Neuronal stem cell (in vitro differentiated cells): Measurements from ENCODE around the gene AMER2. TPM values are rescaled to one million over a fixed set of nuclear protein-coding genes. Genes with fewer than 3 reads are reported as not detected.

Experiments used
- DNase-seq: peaks from one replicate; pipeline ENCODE4 v3.0.0-alpha.2; 2013; ENCODE audit warnings: low spot score
- H2AFZ ChIP-seq: one replicate; pipeline ENCODE4 v1.6.1; 2013; ENCODE audit warnings: mild to moderate bottlenecking, low read length, inconsistent platforms
- H2AK5ac ChIP-seq: 2 replicates; pipeline ENCODE4 v1.6.1; 2013; ENCODE audit warnings: low read depth, mild to moderate bottlenecking, inconsistent platforms, low read length, moderate library complexity, mixed read lengths
- H2BK120ac ChIP-seq: 2 replicates; pipeline ENCODE4 v1.6.1; 2013; ENCODE audit warnings: low read depth, mild to moderate bottlenecking, inconsistent platforms, low read length, moderate library complexity, mixed read lengths
- H2BK12ac ChIP-seq: one replicate; pipeline ENCODE4 v1.6.1; 2013; ENCODE audit warnings: low read length, inconsistent platforms
- H2BK15ac ChIP-seq: 2 replicates; pipeline ENCODE4 v1.6.1; 2013; ENCODE audit warnings: mild to moderate bottlenecking, low read length, inconsistent platforms, mixed read lengths
- H2BK5ac ChIP-seq: one replicate; pipeline ENCODE4 v1.6.1; 2013; ENCODE audit warnings: inconsistent platforms, mild to moderate bottlenecking, low read length, moderate library complexity
- H3K14ac ChIP-seq: one replicate; pipeline ENCODE4 v1.6.1; 2013; ENCODE audit warnings: low read length, inconsistent platforms
- H3K18ac ChIP-seq: 2 replicates; pipeline ENCODE4 v1.6.1; 2013; ENCODE audit warnings: low read length, inconsistent platforms
- H3K23ac ChIP-seq: 2 replicates; pipeline ENCODE4 v1.6.1; 2013; ENCODE audit warnings: low read depth, mild to moderate bottlenecking, mixed read lengths, low read length, inconsistent platforms; ENCODE audit not compliant: poor library complexity
- H3K27ac ChIP-seq: replicated peaks from 3 replicates; pipeline ENCODE4 v1.5.1; 2013; ENCODE audit warnings: low read length, inconsistent platforms
- H3K27me3 ChIP-seq, 3 experiments: 2 replicates each; pipeline ENCODE4 v1.6.1; 2013; ENCODE audit warnings: low read length in 3 of 3, mild to moderate bottlenecking in 2 of 3, inconsistent platforms in 1 of 3, low read depth in 1 of 3, mixed read lengths in 1 of 3, moderate library complexity in 1 of 3; ENCODE audit not compliant: control insufficient read depth in 3 of 3, insufficient read depth in 3 of 3
- H3K36me3 ChIP-seq, 2 donors: replicated peaks in 1 of 2; 2 replicates each; pipeline ENCODE4 v1.6.1; 2013; ENCODE audit warnings: low read length in 2 of 2; ENCODE audit not compliant: control insufficient read depth in 2 of 2, insufficient read depth in 2 of 2
- H3K4ac ChIP-seq: 2 replicates; pipeline ENCODE4 v1.6.1; 2013; ENCODE audit warnings: inconsistent platforms, mild to moderate bottlenecking, low read length, moderate library complexity
- H3K4me1 ChIP-seq, 2 donors: 1 replicate in 1 of 2; 2 replicates in 1 of 2; pipeline ENCODE4 v1.6.1; 2013; ENCODE audit warnings: low read length in 2 of 2, low read depth in 1 of 2; ENCODE audit not compliant: control insufficient read depth in 2 of 2, insufficient read depth in 1 of 2
- H3K4me2 ChIP-seq: one replicate; pipeline ENCODE4 v1.6.1; 2013; ENCODE audit warnings: mild to moderate bottlenecking, low read length, inconsistent platforms; ENCODE audit not compliant: insufficient read depth, poor library complexity, severe bottlenecking
- H3K4me3 ChIP-seq, 2 donors: 2 replicates each; pipeline ENCODE4 v1.5.1; 2013; ENCODE audit warnings: low read length in 2 of 2, mild to moderate bottlenecking in 2 of 2, inconsistent platforms in 1 of 2, moderate library complexity in 1 of 2
- H3K79me1 ChIP-seq: one replicate; pipeline ENCODE4 v1.6.1; 2013; ENCODE audit warnings: low read depth, mild to moderate bottlenecking, inconsistent platforms, low read length, moderate library complexity
- H3K9ac ChIP-seq: one replicate; pipeline ENCODE4 v1.6.1; 2013; ENCODE audit warnings: mild to moderate bottlenecking, low read depth, low read length, inconsistent platforms; ENCODE audit not compliant: poor library complexity
- H3K9me3 ChIP-seq, 2 donors: replicated peaks in 1 of 2; 2 replicates each; pipeline versions ENCODE3 to v1.6.1; 2013; ENCODE audit warnings: low read length in 2 of 2, mild to moderate bottlenecking in 2 of 2, inconsistent platforms in 1 of 2, low read depth in 1 of 2, mixed read lengths in 1 of 2, moderate library complexity in 1 of 2; ENCODE audit not compliant: control insufficient read depth in 2 of 2, insufficient read depth in 1 of 2
- H4K8ac ChIP-seq: one replicate; pipeline ENCODE4 v1.6.1; 2013; ENCODE audit warnings: low read depth, mild to moderate bottlenecking, inconsistent platforms, low read length, moderate library complexity
- H4K91ac ChIP-seq: one replicate; pipeline ENCODE4 v1.6.1; 2013; ENCODE audit warnings: low read length, low read depth, mild to moderate bottlenecking, inconsistent platforms; ENCODE audit not compliant: poor library complexity
- WGBS, 2 donors: extraction: QIAGEN DNeasy Blood & Tissue Kit; methylation state at CpG; one replicate each; pipeline ENCODE4 v1.1.7; 2013; ENCODE audit warnings: missing lambda C conversion rate in 2 of 2, mixed read lengths in 1 of 2; ENCODE audit not compliant: insufficient read length in 2 of 2, insufficient replicate concordance in 1 of 2; ENCODE audit errors: extremely low coverage in 2 of 2; 5-methylcytosine and 5-hydroxymethylcytosine counted together
- polyA plus RNA-seq, 2 experiments: library from polyadenylated mRNA; stranded (reverse); fragments of 200-250 nt; gene quantifications; one replicate each; pipeline ENCODE4 v1.2.3, GENCODE V29; 2013

AMER2 gene, protein sequence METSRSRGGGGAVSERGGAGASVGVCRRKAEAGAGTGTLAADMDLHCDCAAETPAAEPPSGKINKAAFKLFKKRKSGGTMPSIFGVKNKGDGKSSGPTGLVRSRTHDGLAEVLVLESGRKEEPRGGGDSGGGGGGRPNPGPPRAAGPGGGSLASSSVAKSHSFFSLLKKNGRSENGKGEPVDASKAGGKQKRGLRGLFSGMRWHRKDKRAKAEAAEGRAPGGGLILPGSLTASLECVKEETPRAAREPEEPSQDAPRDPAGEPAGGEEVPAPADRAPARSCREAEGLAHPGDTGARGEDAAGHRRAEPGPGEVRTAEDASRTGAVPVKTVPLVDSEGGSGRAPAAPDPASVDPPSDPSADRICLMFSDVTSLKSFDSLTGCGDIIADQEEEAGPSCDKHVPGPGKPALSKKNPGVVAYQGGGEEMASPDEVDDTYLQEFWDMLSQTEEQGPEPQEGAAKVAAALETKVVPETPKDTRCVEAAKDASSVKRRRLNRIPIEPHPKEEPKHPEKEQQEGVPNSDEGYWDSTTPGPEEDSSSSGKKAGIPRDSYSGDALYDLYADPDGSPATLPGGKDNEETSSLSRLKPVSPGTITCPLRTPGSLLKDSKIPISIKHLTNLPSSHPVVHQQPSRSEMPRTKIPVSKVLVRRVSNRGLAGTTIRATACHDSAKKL
- 0.35 TPM for polyA plus RNA-seq (2013, experiment 1 of 2)
- 0.32 TPM for polyA plus RNA-seq (2013, experiment 2 of 2)

DNA sequence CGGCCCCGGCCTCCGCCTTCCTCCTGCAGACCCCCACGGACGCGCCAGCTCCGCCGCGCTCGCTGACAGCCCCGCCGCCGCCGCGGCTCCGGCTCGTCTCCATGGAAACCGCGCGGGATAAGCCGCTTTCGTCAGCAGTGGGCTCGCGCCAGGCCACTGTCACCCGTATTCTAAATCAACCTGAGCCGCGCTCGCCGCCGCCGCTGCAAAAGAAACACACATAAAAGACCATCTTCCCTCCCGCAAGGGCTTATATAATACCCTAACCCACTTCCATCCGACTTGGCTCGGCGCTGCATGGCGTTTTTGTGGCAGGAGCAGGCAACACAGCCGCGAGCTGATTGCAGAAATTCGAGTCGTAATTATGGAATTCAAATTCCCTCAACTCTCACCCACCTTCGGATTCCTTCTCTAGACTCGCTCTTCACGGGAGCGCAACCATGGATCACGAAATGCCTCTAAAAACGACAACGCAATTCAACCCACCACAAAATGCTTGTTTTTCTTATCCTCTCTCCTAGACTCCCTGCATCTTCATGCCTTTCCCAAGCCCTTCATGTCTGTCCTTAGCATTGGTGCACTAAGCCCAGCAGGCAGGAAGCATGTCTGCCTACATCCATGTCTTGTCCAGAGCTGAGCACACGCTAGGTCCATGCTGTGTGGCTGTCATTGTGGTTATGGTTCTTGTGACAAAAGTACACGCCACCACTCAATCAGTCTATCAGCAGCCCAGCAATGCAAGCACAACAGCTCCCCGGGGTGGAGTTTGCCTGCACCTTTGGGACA is at the start of gene AMER2:
TSS of gene AMER2 (minus strand) at position 772 of the 786 bp plus-strand sequence. CDS start at position 103, 669 bp downstream.
- H3K4me1 ChIP-seq: peaks cover 4 to 5% of the 10 kb centered on the region in 2 donors
- DNase-seq: peak; percentile 57
- no peak within 1 kb of the TSS for H3K4ac ChIP-seq
- no peak within 1 kb of the TSS for H3K14ac ChIP-seq
- peak within 1 kb of the TSS; percentile 75 for H3K18ac ChIP-seq
- H3K9me3 ChIP-seq: peaks cover 6 to 15% of the 10 kb centered on the region in 2 donors
- H3K27ac ChIP-seq: no peak within 1 kb of the TSS
- peaks cover 16 to 31% (median 24%) of the 10 kb centered on the region in 3 experiments for H3K27me3 ChIP-seq
- no peaks in the 10 kb centered on the region for H3K36me3 ChIP-seq
- peak within 1 kb of the TSS; percentile 26 for H3K9ac ChIP-seq
- H3K4me2 ChIP-seq: peak within 1 kb of the TSS; percentile 97
- H2AFZ ChIP-seq: peak within 1 kb of the TSS; percentile 83
- H2AK5ac ChIP-seq: no peak within 1 kb of the TSS
- H3K4me3 ChIP-seq: peak within 1 kb of the TSS; percentile 44 to 81
- no peak within 1 kb of the TSS for H2BK12ac ChIP-seq
- no peak within 1 kb of the TSS for H4K91ac ChIP-seq
- H3K79me1 ChIP-seq: no peaks in the 10 kb centered on the region
- WGBS, 2 donors: no CpG with 5 or more reads among the region's 50 CpGs
- H3K23ac ChIP-seq: no peak within 1 kb of the TSS
- no peak within 1 kb of the TSS for H4K8ac ChIP-seq
- H2BK5ac ChIP-seq: no peak within 1 kb of the TSS
- H2BK15ac ChIP-seq: no peak within 1 kb of the TSS
- H2BK120ac ChIP-seq: no peak within 1 kb of the TSS

DNA sequence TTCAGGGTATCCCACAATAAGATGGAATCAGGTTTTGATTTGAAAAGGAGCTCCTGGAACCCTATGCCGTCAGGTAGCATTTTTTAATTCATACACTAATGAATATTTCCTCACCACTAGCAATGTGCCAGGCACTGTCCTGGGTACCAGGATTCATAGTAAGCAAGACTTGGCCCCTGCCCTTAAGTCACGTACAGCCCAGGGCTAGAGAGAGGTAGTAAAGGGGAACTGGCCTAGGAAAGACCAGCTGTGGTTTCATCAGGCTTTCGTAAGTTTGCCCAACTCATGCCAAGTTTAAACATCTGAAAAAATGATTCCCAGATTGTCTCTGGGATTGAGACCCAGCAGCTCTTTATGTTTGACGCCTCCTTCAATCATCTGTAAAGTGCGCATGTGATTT is 45.9 kb upstream of the AMER2 start:
- Histone ChIP-seq H2BK5ac (no peak overlapping the region), H2BK12ac (no peak overlapping the region), H3K4me3 (no peak overlapping the region), H4K8ac (no peak overlapping the region), H3K27ac (no peak overlapping the region), H3K9me3 (no peaks in the 10 kb centered on the region), H3K9ac (no peak overlapping the region), H2AK5ac (no peak overlapping the region), H2AFZ (peak overlapping the region; percentile 52), H2BK15ac (no peak overlapping the region), H3K4me2 (no peak overlapping the region), H2BK120ac (no peak overlapping the region), H3K14ac (no peak overlapping the region), H3K79me1 (no peaks in the 10 kb centered on the region), H3K23ac (no peak overlapping the region), H3K4me1 (peaks cover 8 to 16% of the 10 kb centered on the region in 2 donors), H3K36me3 (no peaks in the 10 kb centered on the region), H3K18ac (no peak overlapping the region), H3K4ac (no peak overlapping the region), H4K91ac (no peak overlapping the region), H3K27me3 (no peaks in the 10 kb centered on the region)
- no peak for DNase-seq
- no CpG with 5 or more reads among the region's 5 CpGs for WGBS, 2 donors

DNA sequence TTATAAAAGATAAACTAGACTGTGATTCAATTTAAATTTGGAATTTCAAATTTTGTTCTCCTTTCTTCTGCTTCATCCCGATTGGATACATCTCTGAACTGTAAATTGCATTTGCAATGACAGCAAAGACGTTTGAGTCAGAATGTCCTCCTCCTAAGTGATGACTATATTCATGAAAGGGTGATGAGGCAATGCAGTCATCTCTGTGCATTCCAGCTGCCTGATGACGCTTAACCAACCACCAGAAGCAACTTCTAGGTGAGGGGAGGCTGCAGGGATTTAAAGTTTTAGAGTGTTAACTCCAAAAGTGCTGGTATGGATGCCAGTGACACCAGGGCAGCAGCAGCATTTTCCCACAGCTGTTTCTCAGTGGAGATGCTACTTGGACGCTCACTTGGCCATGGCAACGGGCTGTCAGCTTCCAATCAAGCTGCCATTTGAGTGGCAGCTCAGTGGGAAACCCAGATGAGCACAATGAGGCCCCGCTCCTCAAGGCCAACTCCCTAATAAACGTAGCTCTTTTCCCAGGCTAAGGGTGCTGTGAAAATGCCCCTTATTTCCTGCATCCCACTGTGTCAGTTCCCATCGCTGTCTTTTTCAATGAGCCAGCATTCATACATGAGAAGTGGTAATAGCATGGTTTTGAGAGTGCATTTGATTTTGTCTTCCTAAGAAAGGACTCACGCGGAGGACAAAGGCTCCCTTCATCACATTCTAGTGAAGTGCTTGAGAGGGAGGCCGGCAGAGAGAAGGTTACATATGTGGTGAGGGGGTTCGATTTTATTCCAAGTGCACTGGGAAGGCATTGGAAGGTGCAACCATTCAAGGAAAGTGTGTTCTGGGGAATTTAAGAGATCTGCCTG is 45.2 kb upstream of the AMER2 start:
- H3K4me1 ChIP-seq: peaks cover 8 to 16% of the 10 kb centered on the region in 2 donors
- no peak for DNase-seq
- H3K4ac ChIP-seq: no peak overlapping the region
- H3K9me3 ChIP-seq: no peaks in the 10 kb centered on the region
- H3K14ac ChIP-seq: no peak overlapping the region
- H3K23ac ChIP-seq: no peak overlapping the region
- no peaks in the 10 kb centered on the region for H3K27me3 ChIP-seq
- no peak overlapping the region for H3K27ac ChIP-seq
- H3K4me3 ChIP-seq: no peak overlapping the region
- H2AK5ac ChIP-seq: no peak overlapping the region
- H4K8ac ChIP-seq: no peak overlapping the region
- H2BK120ac ChIP-seq: no peak overlapping the region
- H3K36me3 ChIP-seq: no peaks in the 10 kb centered on the region
- peak overlapping the region; percentile 52 for H2AFZ ChIP-seq
- H3K9ac ChIP-seq: no peak overlapping the region
- H2BK15ac ChIP-seq: no peak overlapping the region
- no peak overlapping the region for H3K18ac ChIP-seq
- no peak overlapping the region for H4K91ac ChIP-seq
- H2BK12ac ChIP-seq: no peak overlapping the region
- H3K79me1 ChIP-seq: no peaks in the 10 kb centered on the region
- WGBS, 2 donors: no CpG with 5 or more reads among the region's 12 CpGs
- H2BK5ac ChIP-seq: no peak overlapping the region
- no peak overlapping the region for H3K4me2 ChIP-seq
